TTC549 (cell line): Measurements from ENCODE around the gene DAGLB.
"Not testable (repeated sequence)": the region's sequence is repeated elsewhere in the genome, so short reads cannot be mapped to it uniquely, and the experiment has no call there.

ENCODE experiments used
- FAIRE-seq: peaks from 2 replicates; lab custom pipeline; 2012; peaks lifted over from hg19 to GRCh38; lab: Jason Lieb, UNC

The DAGLB gene

DNA sequence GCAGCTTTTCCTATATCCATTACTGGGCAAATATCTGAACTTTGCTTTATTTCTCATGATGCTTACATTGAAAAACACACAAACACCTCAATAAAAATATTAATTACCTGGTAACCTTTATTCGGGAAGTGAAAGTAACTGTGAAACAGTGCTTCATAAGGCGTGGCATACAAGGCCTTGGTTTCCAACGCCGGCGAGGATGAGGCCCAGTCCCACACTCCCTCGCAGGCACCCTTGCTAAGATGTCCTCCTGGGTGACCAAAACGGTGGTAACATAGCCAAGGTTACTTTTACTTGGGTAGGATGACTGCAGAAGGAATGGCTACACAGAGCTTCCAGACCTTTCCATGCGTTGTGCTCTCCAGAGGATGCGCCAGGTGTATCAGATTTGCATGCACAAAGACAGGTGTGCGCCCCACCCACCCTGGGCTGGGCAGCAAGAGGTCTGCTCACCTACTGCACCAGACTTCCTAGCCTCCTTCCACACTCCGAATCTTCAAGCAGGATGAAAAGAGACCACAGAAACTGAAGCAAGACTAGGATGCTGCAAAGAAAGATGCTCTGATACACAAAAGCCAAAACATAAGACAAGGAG is 13.3 kb upstream of the DAGLB start:
- FAIRE-seq, result no peak

DNA sequence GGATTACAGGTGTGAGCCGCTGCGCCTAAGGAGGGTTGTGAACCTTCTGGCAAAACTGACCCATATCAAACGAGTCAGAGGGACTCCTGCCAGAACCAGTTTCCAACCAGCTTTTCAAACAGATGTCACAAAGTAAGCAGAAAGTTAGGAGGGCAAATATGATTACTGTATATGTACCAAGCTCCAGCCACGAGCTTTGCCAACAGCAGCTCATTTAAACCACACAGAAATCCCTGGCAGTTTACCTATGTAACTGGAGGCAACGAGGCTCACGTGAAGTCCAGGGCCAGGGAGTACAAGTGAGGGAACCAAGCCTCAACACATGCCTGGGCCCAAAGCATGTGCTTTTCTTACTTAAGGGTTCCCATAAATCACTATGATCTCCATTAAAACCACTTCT is 12.5 kb upstream of the DAGLB start:
- no peak for FAIRE-seq

DNA sequence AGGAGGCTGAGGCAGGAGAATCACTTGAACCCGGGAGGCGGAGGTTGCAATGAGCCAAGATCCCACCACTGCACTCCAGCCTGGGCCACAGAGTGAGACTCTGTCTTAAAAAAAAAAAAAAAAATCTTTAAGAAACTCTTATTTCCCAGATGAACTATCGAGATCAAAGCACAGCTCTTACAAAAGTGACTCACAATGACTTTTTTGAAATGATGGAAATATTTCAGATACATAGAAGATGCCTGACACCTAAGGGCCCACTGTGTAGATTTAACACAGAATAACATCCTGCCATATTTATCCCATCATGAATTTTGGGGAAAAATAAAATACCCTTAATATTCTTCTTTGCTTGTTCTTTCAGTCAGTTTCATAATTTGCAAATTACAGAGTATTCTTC is 10.9 kb upstream of the DAGLB start:
- FAIRE-seq, result not testable (repeated sequence)

DNA sequence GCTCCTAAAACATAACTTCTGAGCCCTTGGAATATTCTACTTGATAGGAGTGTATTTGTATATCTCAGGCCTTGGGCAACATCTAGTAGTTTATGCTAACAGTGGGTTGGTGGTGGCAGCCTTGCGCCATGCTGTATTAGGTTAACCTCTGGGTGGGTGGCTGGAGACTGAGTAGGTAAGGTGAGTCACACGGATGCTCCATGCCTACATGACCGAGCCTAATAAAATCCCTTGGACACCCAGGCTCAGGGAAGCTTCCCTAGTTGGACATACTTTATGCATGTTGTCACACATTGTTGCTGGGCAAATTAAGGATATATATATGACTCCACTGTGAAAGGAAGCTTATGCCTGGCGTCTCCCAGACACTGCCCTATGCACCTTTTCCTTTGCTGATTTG is 6.0 kb upstream of the DAGLB start:
- FAIRE-seq, result no peak

DNA sequence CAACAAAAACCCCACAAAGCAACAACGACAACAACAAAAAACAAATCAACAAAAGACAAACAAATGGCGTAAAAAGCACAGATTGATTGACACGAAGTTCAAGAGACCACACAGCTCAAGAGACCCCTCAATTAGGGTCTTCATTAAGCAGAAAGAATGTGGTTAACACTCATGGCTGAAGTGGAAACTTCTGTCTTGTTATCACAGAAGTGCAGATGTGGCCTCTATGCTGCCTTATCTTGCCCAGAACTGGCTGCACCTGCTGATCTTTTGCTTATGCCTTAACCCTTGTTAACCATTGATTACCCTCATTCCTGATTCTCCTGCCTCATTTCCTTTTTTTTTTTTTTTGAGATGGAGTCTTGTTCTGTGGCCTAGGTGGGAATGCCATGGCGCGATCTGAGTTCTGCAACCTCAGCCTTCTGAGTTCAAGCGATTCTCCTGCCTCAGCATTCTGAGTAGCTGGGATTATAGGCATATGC is 3.5 kb upstream of the DAGLB start:
- no peak for FAIRE-seq

DNA sequence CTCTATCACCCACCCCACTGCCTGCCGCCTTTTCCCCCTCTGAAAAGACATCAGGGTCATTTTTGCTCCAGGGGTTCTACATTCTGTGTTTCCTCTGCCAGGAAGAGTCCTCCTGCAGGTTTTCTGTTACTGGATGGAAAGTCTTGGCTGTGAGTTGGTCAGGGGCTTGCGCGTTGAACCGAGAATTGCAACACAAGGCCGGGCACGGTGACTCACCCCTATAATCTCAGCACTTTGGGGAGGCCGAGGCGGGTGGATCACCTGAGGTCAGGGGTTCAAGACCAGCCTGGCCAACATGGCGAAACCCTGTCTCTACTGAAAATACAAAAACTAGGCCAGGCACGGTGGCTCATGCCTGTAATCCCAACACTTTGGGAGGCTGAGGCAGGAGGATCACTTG is 2.8 kb upstream of the DAGLB start:
- FAIRE-seq, result not testable (repeated sequence)

DNA sequence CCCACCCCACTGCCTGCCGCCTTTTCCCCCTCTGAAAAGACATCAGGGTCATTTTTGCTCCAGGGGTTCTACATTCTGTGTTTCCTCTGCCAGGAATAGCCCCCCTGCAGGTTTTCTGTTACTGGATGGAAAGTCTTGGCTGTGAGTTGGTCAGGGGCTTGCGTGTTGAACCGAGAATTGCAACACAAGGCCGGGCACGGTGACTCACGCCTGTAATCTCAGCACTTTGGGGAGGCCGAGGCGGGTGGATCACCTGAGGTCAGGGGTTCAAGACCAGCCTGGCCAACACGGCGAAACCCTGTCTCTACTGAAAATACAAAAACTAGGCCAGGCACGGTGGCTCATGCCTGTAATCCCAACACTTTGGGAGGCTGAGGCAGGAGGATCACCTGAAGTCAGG is 2.1 kb upstream of the DAGLB start:
- FAIRE-seq, result not testable (repeated sequence)

DNA sequence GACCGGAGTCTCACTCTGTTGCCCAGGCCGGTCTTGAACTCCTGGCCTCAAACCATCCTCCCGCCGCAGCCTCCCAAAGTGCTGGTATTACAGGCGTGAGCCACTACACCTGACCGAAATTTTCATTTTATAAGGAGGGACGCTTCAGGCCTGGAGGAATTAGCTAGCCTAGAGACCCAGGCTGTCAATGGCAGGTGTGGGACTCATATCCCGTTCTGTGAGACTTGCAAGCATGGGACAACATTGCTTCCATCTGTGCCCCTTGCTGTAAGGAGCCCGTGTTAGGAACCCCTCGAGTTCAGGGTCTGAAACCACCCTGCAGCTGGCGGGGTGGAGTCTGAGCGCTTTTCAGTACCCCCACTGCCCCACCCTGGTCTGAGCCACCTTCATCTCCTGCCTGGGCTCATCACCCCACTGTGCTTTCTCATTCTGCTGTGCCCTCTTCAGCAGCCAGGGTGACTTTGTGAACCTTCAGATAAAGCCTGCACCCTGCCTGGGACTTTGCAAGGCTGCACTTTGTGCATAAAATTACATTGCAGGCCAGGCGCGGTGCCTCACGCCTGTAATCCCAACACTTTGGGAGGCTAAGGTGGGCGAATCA is 1.3 kb upstream of the DAGLB start:
- no peak for FAIRE-seq

DNA sequence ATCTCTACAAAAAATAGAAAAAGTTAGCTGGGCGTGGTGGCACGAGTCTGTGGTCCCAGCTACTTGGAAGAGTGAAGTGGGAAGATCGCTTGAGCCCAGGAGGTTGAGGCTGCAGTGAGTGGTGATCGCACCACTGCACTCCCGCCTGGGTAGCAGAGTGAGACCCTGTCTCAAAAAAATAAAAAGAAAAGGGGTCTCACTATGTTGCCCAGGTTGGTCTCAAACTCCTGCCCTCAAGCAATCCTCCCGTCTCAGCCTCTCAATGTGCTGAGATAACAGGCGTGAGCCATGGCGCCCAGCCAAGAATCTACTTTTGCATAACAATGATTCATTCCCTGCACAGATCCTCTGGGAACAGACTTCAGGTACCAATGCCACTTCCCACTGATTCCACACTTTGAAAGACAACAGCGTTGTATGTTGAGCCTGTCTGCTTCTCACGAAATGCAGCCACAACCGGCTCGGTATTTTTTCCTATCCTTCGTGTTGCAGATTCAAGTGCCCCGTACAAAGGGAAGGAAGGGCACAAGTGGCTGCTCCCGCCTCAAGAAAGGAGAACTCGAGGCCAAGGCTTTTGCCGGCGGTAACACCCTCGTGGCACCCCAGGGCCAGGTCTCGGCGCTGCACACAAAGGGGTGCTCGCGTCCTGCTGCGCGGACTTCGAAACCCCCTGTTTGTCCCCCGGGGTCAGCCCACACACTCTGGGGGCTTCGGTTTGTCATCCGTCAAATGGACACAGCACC is 745 bp downstream of the DAGLB start:
- no peak for FAIRE-seq

DNA sequence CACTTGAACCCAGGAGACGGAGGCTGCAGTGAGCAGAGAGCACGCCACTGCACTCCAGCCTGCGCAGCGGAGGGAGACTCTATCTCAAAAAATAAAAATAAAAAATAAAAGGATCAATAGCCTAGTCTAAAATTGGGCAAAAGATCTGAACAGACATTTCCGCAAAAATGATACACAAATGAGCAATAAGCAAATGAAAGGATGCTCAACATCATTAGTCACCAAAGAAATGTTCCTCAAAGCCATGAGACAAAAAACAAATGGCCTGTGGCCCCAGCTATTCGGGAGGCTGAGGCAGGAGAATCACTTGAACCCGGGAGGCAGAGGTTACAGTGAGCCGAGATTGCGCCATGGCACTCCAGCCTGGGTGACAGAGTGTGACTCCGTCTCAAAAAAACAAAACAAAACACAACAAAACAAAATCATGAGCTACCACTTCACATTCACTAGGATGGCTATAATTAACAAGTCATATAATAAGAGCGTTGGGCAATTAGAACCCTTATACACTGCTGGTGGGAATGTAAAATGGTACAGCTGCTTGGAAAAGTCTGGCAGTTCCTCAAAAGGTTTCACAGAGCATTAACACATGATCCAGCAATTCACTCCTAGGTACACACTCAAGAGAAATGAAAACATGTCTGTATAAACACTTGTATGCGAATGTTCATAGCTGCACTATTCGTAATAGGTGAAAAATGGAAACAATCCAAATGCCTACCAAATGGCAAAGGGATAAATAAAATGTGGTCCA is 3.1 kb downstream of the DAGLB start:
- FAIRE-seq, result no peak

DNA sequence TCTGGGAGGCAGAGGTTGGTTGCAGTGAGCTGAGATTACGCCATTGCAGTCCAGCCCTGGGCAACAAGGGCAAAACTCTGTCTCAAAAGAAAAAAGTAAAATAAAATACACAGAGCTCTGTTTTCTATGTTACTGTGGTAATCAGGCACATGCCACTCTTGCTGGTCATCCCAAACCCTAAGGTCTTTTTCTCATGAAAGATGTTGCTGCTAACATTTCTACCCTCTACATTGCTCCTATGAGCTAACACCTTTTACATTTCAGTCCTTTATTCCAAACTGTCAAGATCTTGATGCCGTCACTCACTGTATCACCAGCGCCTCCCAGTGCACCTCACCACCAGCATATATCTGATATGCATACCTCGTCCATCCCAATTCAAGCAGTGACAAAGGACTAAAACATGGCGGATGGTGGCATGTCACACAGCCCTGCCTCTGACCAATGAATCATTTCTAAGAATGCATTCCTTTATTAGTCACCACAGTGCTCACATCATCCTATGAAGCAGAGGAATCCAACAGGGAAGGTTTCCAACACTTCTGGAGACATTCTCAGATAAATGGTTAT is 4.3 kb downstream of the DAGLB start:
- FAIRE-seq, result no peak

DNA sequence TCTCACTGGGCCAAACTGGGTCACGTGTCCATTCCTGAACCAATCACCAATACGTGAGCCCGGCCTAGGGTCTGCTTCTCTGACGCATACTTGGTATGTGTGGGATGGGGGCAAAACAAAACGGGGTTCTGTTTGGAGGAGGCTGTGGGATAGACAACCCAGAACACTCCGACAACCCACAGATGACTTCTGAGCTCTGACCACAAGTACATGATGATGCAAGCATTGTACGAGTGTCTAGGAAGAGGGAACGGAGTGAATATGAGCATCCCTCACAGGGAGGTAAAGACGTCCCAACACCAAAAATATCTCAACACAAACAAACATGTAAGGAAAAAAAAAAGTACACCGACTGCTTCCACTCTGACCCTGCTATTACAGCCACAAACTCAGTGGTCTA is 5.6 kb downstream of the DAGLB start:
- FAIRE-seq, result no peak

DNA sequence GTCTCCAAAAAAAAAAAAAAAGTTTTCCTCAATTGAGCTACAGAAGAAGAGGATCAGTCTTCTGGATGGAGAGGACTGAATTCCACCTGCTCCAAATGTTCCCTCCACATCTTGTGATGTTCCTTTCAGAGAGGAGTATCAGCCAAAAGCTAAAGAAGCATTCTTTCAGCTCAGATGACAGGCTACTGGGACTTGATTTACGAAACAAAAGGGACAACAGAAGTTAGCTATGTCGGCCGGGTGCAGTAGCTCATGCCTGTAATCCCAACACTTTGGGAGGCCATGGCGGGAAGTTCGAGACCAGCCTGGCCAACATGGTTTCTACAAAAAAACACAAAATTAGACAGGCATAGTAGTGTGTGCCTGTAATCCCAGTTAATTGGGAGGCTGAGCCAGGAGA is 7.4 kb downstream of the DAGLB start:
- no peak for FAIRE-seq

DNA sequence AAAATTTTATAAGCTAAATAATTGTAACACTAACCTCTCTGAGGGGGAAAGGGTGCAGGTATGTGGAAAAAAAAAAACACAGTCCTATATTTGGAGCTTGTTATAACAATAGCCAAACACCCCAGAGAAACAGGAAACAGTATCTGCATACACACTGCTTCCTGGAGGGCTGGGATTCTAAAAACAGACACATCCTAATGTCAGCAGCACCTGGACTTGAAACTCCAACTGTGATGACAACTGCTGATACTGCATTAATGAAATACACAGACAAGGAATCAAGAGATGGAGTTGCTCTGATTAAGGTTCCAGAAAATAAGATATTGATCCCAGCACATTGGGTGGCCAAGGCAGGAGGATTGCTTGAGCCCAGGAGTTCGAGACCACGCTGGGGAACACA is 9.3 kb downstream of the DAGLB start:
- no peak for FAIRE-seq

DNA sequence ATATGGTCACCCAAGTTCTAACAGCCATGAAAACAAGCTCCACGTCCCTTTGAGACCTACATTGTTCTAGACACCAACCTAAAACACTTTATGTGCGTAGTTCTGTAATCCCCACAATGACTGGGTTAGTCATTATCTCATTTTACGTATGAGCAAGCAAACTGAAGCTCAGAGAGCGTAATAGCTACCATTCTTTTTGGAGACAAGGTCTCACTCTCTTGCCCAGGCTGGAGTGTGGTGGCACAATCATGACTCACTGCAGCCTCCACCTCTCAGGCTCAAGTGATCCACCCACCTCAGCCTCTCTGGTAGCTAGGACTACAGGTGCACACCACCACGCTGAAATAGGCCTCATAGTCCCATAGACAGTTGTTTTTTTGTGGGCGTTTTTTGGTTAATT is 10.5 kb downstream of the DAGLB start:
- FAIRE-seq, result no peak

DNA sequence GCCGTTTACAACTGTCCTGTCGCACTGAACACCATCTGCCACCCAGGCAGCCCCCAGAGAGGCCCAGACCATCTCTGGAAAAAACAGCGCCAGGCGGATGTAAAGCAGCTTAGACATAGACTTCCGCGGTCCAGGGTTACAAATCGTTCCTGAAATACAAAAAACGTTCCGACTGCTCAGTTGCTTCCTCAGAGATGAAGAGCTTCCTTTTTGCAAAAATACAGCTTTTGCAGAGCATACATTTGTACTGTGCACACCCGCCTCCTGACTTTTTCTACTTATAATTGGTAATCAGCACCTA is 11.4 kb downstream of the DAGLB start:
- FAIRE-seq, result no peak

DNA sequence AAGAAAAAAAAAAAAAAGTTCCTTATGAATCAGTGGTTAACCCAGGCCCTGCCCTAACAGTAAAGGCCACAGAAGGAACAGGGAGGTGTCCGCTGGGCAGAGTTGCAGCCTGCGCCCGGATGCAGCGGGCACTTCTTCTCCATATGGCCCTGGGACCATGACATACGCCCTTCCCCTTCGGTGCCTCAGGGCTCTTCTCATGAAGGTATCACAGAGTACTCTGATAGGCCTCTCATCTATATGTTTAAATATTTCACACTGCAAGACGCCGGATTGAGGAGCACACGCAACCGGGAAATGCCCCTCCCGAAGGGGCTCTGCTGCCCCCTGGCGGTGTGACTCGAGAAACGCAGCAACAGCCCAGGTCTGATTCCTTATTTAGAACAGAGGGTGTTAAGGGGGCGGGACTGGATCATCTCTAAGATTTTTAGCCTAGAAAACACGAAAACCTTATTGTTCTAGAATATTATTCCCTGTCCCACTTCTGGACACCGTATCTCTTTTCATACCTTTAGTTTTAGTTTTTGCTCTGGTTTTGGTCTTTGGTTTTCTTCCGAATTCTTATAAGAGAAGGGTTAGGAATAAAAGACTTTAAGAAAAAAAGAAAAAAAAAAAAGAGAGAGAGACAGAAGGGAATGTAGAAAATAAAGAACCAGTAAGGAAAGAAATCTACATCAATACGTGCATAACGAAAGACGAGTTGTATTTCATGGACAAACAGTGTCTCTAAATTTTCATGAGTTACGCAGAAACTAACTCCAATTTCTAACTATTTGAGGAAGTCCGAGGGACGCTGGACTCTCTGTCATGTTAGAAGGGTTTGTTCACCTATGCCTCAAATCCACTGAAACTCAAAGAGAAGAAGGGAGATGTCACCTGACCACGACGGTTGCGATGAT is 12.0 kb downstream of the DAGLB start:
- peak; percentile 7 for FAIRE-seq

DNA sequence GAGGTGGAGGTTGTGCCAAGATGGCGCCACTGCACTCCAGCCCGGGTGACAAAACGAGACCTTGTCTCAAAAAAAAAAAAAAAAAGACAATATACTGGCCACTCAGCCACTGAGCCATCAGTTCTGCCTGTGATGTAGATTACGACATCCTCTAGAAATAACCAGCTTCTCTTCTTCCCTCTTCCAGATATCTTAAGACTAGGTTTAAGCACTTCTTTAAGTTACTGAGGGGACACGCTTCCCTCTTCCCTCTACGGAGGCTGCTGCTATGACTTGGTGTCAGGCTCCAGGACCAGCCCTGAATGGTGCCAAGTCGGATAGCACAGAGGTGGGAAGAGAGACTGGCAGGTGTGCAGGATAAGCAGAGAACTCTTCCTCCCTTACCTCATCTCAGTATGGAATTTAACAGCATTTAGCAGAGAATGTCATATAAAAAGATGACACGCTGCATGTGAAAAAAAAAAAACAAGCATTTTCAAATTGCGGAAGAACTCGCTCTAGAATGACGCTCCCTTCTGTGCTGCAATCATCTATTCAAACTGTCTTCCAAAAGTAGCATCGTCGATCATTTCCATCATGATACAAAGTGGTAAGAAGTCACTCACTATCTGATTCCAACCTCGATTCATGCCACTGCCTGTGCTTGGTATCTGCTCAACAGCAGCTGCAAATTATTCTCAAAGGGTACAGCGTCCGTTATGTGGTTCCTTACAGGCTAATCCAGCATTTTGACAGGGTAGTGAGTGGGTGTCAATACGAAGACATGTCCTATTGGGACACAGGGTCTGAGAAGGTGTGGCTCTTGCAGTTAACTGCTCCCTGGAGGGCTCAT is 13.8 kb downstream of the DAGLB start:
- FAIRE-seq, result no peak

DNA sequence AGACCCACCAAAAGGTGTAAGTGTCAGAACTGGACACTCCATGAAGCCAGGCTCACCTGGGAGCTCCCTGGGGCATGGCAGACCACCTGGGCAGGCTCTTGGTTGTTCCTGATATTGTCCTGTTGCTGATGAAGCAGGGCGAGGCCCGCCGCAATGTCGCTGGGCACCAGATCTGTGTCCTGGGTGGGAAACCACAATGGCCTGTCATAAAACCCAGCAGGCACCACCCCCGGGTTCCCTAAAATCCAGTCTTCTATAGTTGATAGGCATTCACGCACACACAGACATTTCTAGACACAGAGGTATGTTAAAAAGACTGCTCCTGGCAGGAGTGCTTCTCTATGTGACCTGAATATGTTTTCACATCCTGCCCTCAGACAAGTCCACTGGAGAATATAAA is 15.0 kb downstream of the DAGLB start:
- no peak for FAIRE-seq

DNA sequence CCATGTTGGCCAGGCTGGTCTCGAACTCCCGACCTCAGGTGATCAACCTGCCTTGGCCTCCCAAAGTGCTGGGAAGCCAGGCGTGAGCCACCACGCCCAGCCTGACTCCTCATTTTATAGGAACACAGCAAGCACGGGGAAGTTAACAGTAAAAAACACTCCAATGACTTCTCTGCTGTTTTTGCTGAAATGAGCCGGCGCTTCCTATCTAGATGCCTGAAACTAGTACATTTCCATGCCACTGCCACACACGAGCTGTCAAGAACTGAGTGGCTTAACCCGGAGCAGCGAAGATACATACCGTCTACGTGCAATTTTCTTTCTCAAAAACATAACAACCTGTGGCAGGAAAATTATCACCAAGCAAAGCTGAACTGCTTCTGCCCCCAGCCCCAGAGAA is 16.8 kb downstream of the DAGLB start:
- FAIRE-seq, result no peak
